ENCODE results near the gene ADAMTS14. TPM values are rescaled to one million over a fixed set of nuclear protein-coding genes. Genes with fewer than 3 reads are reported as not detected.

Gene ADAMTS14
- total RNA-seq, 2 donors from 2014 or later, result 0.11 to 0.16 TPM

DNA sequence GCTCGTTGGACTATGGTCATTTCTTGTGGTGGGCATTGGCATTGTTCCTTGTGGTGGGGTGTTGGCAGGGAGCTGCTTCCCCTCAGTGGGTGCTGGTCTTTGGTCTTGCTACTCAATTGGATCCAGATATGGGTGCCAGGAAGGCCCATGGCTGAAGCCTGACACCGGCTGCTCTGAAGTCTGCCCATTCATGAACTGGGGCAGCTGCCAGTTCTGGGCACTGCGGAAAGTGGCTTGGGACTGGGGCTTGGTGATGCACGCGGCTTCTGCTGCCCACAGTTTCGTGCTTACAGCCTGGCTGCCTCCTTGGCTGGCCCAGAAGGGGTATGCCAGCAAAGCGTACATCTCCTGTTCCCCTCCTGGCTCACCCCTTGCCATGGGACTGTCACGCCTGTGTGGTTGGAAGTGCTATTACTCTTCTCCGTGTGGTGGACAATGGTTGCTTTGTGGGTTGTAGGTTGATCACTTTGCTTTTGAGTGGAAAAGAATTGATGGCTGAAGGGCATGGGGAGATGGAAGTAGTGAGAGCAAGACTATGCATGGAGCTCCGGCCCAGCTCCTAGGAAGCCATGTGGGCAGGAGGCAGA is 54.7 kb downstream of the ADAMTS14 start:
- H3K9me3 Mint-ChIP-seq, result no peaks in the 10 kb centered on the region
- no peak overlapping the region for H3K27ac Mint-ChIP-seq
- H3K36me3 Mint-ChIP-seq, result no peaks in the 10 kb centered on the region
- ATAC-seq, result no peak
- no peak for DNase-seq (ENCODE audit: low spot score in 2 of 2)

DNA sequence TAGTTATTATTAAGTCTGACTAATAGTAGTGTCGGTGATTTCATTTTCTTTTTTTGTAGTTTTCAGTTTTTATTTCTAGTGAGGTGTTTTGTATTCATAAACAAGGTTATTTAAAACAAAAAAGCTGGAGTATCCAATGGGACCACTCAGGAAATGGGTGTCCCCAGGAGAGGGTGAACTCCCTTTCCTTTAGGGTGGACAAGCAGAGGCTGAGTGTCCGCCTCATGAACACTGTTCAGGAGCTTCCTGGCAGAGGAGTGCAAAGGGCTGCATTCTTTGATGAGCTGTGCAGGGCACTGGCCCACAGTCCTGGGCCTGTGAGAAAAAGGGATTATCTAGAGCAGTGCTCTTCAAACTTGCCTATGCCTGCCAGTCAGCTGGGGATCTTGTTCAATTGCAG is 56.0 kb downstream of the ADAMTS14 start:
- Mint-ChIP-seq H3K36me3 (no peaks in the 10 kb centered on the region), H3K27ac (no peak overlapping the region), H3K9me3 (no peaks in the 10 kb centered on the region)
- DNase-seq (ENCODE audit: low spot score in 2 of 2), result no peak
- ATAC-seq, result no peak

DNA sequence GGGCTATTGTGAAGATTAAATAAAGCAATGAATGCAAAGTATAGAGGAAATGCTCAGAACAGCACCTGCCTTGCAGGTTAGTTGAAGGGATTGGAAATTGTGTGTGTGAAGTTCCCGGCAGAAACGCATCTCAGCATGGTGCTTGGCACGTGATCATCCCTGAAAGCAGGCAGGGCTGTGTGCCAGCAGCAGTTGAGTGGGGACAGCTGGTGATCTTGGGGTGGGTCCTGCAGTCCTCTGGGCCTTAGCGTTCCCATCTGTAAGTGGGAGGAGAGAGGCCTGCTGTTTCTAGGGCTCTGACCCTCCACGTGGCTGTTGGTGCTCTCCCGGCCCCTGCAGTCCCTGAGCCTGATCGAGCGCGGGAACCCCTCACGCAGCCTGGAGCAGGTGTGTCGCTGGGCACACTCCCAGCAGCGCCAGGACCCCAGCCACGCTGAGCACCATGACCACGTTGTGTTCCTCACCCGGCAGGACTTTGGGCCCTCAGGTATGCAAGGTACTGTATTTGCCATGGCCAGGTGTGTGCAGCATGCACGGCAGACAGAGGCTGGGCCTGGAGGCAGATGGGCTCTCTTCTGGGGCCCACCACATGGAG is 57.6 kb downstream of the ADAMTS14 start:
- Mint-ChIP-seq H3K9me3 (no peaks in the 10 kb centered on the region), H3K36me3 (no peaks in the 10 kb centered on the region), H3K27ac (no peak overlapping the region)
- DNase-seq (ENCODE audit: low spot score in 2 of 2) (no peak), ATAC-seq (no peak)

DNA sequence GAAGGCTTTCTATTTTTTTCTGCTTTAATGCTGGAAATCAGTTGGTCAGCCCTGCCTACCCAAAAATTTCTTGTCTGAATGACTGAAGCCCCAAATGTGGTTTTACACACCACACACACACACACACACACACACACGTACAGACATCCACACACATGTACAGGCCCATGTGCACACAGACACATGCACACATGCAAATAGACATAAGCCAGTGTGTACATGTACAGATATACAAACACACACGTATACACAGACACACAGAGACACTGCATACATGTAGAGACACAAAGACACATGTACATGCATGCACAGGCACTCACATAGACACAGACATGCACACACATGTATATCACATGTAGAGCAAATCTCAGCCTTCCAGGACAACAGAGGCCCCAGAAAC is 58.6 kb downstream of the ADAMTS14 start:
- Mint-ChIP-seq H3K36me3 (no peaks in the 10 kb centered on the region), H3K27ac (no peak overlapping the region), H3K9me3 (no peaks in the 10 kb centered on the region)
- DNase-seq (ENCODE audit: low spot score in 2 of 2) (no peak), ATAC-seq (no peak)

DNA sequence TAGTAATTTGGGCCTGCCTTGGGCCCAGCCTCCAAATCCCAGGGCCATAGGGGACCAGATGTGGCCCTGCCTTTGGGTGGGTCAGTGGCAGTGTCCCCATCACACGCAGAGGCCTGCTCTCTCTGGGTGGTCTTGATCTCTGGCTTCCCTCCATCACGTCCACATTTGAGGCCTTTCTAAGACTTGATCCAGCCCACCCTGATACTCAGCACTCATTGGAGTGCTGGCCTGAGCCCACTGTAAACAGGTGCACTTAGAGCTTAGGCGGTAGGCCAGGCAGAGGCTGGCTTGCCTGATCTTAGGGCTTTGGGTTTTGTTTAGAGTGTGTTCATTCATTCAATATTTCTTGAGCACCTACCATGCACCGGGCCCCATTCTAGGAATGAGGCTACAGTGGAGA is 60.3 kb downstream of the ADAMTS14 start:
- no peak for ATAC-seq
- Mint-ChIP-seq H3K27ac (peak overlapping the region in 1 of 2 donors; percentile 22), H3K36me3 (no peaks in the 10 kb centered on the region), H3K9me3 (no peaks in the 10 kb centered on the region)
- DNase-seq (ENCODE audit: low spot score in 2 of 2), result no peak

DNA sequence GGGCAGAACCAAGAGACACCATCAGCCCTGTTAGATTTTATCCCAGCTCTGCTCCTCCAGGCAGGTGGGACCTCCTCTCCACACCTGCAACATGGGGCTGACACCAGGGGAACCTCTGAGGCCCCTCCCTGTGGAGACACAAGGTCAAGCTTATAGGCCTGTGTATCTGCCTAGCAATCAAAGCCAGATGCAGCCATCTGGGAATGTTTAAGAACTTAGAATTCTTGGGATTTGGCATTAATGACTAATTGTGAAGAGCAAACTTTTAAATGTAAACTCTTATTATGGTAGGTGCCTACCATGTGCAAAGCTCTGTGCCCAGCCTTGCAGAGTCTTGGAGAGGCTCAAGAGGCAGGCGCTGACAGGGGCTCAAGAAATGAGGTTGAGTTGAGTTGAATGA is 60.7 kb downstream of the ADAMTS14 start:
- Mint-ChIP-seq H3K36me3 (no peaks in the 10 kb centered on the region), H3K27ac (peak overlapping the region in 1 of 2 donors; percentile 22), H3K9me3 (no peaks in the 10 kb centered on the region)
- ATAC-seq, result no peak
- no peak for DNase-seq (ENCODE audit: low spot score in 2 of 2)

DNA sequence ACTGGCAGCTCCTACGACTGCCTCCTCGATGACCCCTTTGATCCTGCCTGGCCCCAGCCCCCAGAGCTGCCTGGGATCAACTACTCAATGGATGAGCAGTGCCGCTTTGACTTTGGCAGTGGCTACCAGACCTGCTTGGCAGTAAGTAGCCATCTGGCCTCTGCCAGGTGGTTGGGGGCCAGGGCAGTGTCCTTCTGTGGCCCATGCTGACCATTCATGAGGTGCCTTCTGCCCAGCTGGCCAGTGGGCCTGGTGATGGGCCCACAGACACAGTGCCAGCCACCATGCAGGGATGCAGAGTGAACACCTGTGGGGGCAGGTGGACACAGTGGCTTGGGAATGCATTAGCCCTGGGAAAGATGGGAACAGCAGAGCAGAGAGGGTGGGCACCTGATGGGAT is 62.9 kb downstream of the ADAMTS14 start:
- no peak for ATAC-seq
- Mint-ChIP-seq H3K27ac (no peak overlapping the region), H3K9me3 (no peaks in the 10 kb centered on the region)

DNA sequence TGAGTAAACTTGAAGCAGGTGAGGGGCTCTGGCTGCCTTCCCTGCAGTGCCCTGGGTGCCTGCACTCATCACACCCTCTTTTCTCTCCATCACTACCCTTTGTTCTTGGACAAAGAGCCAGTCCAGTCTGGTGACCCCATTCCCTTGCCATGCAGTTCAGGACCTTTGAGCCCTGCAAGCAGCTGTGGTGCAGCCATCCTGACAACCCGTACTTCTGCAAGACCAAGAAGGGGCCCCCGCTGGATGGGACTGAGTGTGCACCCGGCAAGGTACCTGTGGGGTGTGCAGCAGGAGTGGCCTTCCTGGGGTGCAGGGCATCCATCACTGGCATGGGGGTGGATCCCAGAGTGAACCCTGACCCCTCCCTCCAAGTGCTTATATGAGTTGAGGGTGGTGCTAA is 64.2 kb downstream of the ADAMTS14 start:
- Mint-ChIP-seq H3K9me3 (no peaks in the 10 kb centered on the region), H3K27ac (no peak overlapping the region), H3K36me3 (no peaks in the 10 kb centered on the region)
- no peak for ATAC-seq
- DNase-seq (ENCODE audit: low spot score in 2 of 2), result no peak

More for the DNA sequence above, 62.9 kb downstream of the ADAMTS14 start:
- DNase-seq (ENCODE audit: low spot score in 2 of 2), result no peak
- H3K36me3 Mint-ChIP-seq, result no peaks in the 10 kb centered on the region

DNA sequence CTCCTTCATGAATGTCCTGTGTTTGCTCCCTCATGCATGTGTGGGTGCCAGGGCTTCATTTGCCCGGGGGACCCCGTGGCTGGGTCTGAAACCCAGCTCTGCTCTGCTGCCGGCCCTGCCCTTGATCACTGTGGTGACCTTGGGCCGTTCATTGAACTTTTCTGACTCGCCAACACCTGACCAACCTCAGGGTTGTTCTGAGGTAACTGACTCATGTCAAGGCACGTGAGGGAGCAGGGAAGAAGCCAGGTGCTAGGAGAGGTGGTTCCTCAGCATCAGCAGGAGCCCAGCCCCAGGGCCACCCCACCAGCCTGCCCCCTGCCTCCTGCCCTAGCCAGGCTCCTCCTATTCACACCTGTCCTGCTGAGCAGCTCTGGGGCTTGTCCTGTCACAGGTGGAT is 64.9 kb downstream of the ADAMTS14 start:
- no peaks in the 10 kb centered on the region for H3K9me3 Mint-ChIP-seq
- ATAC-seq, result no peak

DNA sequence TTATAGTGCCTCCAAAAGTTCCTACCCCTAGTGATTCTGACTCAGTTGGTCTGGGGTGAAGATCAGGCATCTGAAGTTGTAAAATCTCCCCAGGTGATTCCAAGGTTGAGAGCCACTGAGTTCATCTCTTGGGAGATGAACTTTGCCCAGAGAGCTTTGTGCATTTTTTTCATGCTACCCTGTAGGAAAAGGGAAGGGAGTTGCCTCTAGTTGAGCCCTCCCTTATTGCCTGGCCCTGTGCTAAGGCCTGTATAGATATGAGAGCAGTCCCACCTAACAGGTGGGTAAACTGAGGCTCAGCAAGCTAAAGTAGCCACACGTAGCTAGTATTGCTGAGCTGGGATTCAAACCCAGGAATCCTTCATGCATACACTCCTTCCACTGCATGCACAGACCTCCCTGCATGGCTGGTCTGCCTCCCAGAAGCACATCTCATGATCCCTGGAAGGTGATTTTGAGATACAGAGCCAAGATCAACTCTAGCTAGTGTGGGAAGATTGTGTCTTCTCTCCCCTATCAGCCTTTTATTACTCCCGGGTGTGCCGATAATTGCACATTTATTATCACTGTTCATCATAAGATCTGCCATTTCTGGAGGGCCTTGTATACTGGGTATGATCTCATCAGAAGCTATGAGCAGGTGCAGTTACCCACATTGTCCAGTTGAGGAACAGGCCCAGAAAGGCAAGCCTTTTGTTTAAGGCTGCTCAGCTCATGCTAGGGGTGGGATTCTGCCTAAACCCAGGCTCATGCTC is 65.9 kb downstream of the ADAMTS14 start:
- H3K36me3 Mint-ChIP-seq, result no peaks in the 10 kb centered on the region
- ATAC-seq (peak in 1 of 2 donors; percentile 49), DNase-seq (ENCODE audit: low spot score in 2 of 2) (no peak)
- H3K27ac Mint-ChIP-seq, result no peak overlapping the region
- no peaks in the 10 kb centered on the region for H3K9me3 Mint-ChIP-seq

More for the DNA sequence above, 64.9 kb downstream of the ADAMTS14 start:
- Mint-ChIP-seq H3K27ac (no peak overlapping the region), H3K36me3 (no peaks in the 10 kb centered on the region)
- no peak for DNase-seq (ENCODE audit: low spot score in 2 of 2)

DNA sequence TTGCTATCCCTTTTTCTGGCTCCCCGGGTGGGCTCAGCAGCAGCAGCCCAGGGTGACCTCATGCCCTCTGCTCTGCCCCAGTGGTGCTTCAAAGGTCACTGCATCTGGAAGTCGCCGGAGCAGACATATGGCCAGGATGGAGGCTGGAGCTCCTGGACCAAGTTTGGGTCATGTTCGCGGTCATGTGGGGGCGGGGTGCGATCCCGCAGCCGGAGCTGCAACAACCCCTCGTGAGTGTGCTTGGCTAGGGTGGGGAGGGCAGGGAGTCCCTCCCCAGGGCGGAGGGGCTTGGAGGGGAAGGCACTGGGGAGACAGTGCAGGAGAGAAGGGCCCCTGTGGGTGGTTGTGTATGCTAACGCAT is 66.4 kb downstream of the ADAMTS14 start:
- no peak for ATAC-seq
- H3K27ac Mint-ChIP-seq, result no peak overlapping the region
- no peaks in the 10 kb centered on the region for H3K9me3 Mint-ChIP-seq
- no peak for DNase-seq (ENCODE audit: low spot score in 2 of 2)
- no peaks in the 10 kb centered on the region for H3K36me3 Mint-ChIP-seq

DNA sequence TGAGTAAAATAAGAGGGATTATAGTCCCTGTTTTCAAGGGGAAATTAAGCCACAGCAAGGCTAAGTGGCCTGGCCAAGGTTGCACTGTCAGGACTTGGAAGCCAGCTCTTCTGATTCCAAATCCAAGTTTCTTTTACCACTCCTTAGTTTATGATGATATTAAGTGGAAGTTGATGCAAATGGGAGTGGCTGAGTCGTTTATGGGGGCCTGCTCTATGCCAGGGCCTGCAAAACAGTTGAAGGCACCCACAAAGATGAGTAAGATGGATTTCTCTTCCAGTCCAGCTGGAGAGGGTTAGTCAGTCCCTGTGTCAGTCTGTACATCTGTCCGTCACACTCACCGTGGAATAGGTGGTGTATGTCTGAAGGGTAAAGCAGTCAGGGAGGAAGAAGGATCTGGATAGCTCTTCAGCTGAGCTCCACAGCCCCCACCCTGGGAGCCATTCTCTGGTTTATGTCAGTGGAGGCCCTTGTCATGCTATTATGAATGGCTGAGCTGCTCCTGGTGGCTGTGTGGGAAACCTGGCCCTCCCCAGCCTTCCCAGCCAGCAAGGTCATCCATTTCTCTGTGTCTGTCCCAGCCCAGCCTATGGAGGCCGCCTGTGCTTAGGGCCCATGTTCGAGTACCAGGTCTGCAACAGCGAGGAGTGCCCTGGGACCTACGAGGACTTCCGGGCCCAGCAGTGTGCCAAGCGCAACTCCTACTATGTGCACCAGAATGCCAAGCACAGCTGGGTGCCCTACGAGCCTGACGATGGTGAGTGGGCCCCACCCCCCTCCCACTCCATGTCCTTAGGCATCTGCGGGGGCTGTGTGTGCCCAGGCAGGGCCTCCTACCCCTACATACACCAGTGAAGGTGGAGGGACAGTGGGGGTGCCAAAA is 68.3 kb downstream of the ADAMTS14 start:
- DNase-seq (ENCODE audit: low spot score in 2 of 2) (no peak), ATAC-seq (no peak)
- H3K36me3 Mint-ChIP-seq, result no peaks in the 10 kb centered on the region
- H3K9me3 Mint-ChIP-seq, result no peaks in the 10 kb centered on the region
- H3K27ac Mint-ChIP-seq, result no peak overlapping the region

DNA sequence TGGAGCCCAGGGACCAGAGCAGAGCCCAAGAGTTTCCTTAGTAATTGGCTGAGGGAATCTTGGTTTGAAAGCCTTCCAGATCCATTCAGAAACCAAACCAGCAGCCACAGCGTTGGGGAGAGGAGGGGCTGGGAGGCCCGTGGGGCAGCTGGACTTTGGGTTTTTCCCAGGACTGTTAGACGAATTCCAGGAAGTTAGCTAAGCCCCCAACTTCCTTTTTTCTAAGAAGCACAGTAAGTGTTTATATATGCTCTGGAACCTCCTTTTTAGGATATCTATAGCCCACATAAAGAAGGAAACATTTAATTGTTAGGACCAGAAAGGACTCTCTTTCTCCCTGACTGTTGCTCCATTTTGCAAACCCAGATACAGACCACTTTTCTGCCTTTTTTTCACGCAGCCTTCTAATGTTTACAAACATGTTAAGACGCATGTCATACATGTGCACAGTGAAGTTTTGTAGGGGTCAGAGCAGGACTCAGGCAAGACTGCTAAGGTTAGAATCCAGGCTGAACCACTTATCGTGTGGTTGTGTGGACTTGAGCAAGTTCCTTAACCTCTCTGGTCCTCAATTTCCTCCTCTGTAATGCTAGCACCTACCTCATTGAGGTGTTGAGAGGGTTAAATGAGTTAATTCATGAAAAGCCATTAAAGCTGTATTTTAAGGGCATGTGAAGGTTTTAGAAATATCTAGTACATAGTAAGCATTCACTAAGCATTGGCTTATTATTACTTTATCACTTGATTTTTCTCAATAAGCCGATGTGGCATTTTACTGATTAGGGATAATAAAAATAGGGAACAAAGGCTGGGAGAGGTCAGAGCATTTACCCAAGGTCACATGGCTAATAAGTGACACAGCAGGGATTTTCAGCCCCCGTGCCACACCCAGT is 70.5 kb downstream of the ADAMTS14 start:
- no peak for DNase-seq (ENCODE audit: low spot score in 2 of 2)
- Mint-ChIP-seq H3K27ac (peak overlapping the region; percentile 30 to 44), H3K9me3 (no peaks in the 10 kb centered on the region), H3K36me3 (no peaks in the 10 kb centered on the region)
- ATAC-seq, result no peak

DNA sequence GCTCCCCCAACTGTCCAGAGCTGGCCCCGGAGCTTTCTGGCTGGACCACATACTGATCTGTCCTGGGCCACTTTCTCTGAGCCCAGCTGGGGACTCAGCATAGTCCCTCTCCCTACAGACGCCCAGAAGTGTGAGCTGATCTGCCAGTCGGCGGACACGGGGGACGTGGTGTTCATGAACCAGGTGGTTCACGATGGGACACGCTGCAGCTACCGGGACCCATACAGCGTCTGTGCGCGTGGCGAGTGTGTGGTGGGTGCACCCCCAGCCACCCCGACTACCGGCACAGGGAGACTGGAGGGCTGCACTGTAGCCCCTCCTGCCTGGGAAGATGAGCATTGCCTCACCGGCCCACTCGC is 71.1 kb downstream of the ADAMTS14 start:
- H3K36me3 Mint-ChIP-seq, result no peaks in the 10 kb centered on the region
- H3K9me3 Mint-ChIP-seq, result no peaks in the 10 kb centered on the region
- ATAC-seq (no peak), DNase-seq (ENCODE audit: low spot score in 2 of 2) (no peak)
- no peak overlapping the region for H3K27ac Mint-ChIP-seq

DNA sequence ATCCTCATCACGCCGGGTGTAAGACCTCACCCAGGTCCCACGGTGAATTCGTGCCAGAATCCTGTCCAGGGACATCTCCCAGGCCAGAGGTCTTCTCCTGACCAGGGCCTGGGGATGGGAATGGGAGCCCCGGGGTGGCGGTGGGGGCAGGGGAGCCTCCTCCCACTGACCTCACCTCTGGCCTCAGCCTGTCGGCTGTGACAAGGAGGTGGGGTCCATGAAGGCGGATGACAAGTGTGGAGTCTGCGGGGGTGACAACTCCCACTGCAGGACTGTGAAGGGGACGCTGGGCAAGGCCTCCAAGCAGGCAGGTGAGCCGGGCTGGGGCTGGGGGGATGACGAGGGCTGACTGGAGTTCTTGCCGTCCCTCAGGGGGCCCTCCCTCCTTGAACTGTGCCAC is 71.6 kb downstream of the ADAMTS14 start:
- Mint-ChIP-seq H3K36me3 (no peaks in the 10 kb centered on the region), H3K9me3 (no peaks in the 10 kb centered on the region), H3K27ac (no peak overlapping the region)
- DNase-seq (ENCODE audit: low spot score in 2 of 2) (no peak), ATAC-seq (no peak)

DNA sequence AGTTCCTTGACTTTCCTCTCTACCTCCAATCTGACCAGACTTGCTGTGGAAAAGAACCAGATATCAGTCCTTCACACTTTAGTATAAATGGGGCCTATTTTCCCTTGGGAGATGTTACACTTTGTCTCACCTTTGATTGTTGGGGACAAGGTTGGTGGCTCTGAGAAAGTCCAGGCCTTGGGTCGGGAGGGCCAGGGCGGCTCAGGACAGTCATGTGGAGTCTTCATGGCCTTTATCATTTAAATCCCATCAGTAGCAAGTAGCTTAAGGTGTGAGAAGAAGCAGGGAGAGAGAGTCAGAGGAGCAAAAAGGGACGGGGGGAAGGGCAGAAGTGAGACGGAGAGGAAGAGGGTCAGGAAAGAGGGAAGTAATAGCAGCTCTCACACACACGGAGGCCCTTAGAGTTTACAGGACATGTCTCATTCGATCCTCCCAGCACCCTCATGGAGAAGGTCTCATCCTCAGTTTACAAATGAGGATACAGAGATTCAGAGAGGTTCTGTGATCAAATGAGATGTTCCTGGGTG is 72.4 kb downstream of the ADAMTS14 start:
- H3K27ac Mint-ChIP-seq, result peak overlapping the region; percentile 13 to 24
- H3K36me3 Mint-ChIP-seq, result no peaks in the 10 kb centered on the region
- no peak for ATAC-seq
- DNase-seq (ENCODE audit: low spot score in 2 of 2), result no peak
- no peaks in the 10 kb centered on the region for H3K9me3 Mint-ChIP-seq

Data from activated naive CD4-positive, alpha-beta T cell treated with anti-CD3 and anti-CD28 coated beads, Interleukin-2, amount 50 U/mL, for 72 hours (primary cell).